Measurements from ENCODE around the gene PTTG1IP. TPM values are rescaled to one million over a fixed set of nuclear protein-coding genes. Genes with fewer than 3 reads are reported as not detected.

PTTG1IP gene
- total and polyA plus RNA-seq, 2 of the 13 experiments (the other 11 are each of a cell fraction or from before 2014, with no cell fraction given) = 161 to 700 TPM

DNA sequence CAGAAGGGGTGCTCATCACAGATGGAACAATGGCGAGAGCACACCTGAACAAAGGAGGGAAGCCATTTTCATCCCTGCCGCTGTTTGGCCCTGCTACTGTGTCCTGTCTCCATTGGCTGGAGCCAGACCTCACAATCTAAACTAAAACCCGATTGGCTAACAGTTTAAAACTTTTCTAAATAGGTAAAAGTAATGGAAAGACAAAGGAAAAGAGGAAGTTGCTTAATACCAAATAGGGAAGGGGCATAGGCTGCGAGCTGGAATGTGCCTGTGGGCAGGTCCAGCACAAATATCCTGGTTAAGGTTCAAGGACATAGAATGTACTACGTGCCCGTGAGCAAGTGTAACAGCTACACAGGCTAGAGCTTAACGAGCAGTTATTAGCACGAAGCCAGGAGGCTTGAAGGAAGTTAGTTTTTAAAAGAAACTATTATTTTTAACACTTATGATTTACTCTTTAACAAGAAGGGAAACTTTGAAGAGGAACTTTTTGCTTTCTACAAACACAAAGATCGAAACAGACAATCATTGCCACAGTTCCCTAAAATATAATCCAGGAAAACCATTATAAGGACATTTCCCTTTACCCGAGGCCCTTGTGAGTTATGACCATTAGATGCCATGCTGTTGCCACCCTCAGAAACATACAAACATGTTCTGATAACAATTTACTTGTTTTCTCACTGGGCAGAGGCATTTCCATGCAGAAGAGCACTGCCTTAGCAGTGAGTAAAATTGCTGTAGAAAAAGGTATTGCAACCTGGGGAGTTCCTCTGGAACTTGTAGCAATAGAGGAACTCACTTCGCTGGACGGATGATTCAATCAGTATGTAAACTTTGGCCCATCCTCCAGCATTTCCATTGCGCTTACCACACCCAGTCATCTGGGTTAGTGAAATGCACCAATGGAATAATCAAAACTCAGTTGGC lies 4.8 kb upstream of the PTTG1IP start (continued):
- TF ChIP-seq ZNF264 (CRISPR knock-in tag; IDR thresholded peaks at IDR 0.05) (no peak), BRD4 (CRISPR knock-in tag; IDR thresholded peaks at IDR 0.05) (peak; percentile 83), TCF12 (IDR thresholded peaks at IDR 0.05) (no peak), TCF12 (CRISPR knock-in tag; IDR thresholded peaks at IDR 0.05) (no peak; the same call in 1 of the 2 replicates), ZBTB7A (CRISPR knock-in tag; IDR thresholded peaks at IDR 0.05) (no peak), ZNF607 (CRISPR knock-in tag; IDR thresholded peaks at IDR 0.05; ENCODE audit: borderline replicate concordance) (no peak), KLF15 (CRISPR knock-in tag; IDR thresholded peaks at IDR 0.05; ENCODE audit: borderline replicate concordance) (no peak), HES4 (CRISPR knock-in tag; IDR thresholded peaks at IDR 0.05; ENCODE audit: borderline replicate concordance) (no peak), U2AF2 (IDR thresholded peaks at IDR 0.05; ENCODE audit: low read depth, low read length) (no peak), FOSL2 (CRISPR knock-in tag; IDR thresholded peaks at IDR 0.05) (peak; percentile 83), KLF9 (CRISPR knock-in tag; IDR thresholded peaks at IDR 0.05; ENCODE audit: low read depth) (no peak), ZNF510 (CRISPR knock-in tag; IDR thresholded peaks at IDR 0.05; ENCODE audit: low read depth) (no peak), ZNF713 (CRISPR knock-in tag; IDR thresholded peaks at IDR 0.05) (no peak), NBN (conservative IDR thresholded peaks at IDR 0.05) (no peak), FOXP1 (IDR thresholded peaks at IDR 0.05) (no peak), FOXP1 (CRISPR knock-in tag; IDR thresholded peaks at IDR 0.05) (0 out of 2 replicates have a peak, but pooled peaks have one; percentile 36), TP53 (CRISPR knock-in tag; conservative IDR thresholded peaks at IDR 0.05) (no peak; the same call in 1 of the 2 replicates), TEAD2 (CRISPR knock-in tag; IDR thresholded peaks at IDR 0.05) (no peak), ZNF225 (CRISPR knock-in tag; IDR thresholded peaks at IDR 0.05) (no peak), HNRNPK (IDR thresholded peaks at IDR 0.05; ENCODE audit: low read depth, low read length, poor library complexity, severe bottlenecking) (no peak), ZBTB3 (CRISPR knock-in tag; IDR thresholded peaks at IDR 0.05; ENCODE audit: borderline replicate concordance, low read depth) (no peak)
- TF ChIP-seq, protein P1, sequence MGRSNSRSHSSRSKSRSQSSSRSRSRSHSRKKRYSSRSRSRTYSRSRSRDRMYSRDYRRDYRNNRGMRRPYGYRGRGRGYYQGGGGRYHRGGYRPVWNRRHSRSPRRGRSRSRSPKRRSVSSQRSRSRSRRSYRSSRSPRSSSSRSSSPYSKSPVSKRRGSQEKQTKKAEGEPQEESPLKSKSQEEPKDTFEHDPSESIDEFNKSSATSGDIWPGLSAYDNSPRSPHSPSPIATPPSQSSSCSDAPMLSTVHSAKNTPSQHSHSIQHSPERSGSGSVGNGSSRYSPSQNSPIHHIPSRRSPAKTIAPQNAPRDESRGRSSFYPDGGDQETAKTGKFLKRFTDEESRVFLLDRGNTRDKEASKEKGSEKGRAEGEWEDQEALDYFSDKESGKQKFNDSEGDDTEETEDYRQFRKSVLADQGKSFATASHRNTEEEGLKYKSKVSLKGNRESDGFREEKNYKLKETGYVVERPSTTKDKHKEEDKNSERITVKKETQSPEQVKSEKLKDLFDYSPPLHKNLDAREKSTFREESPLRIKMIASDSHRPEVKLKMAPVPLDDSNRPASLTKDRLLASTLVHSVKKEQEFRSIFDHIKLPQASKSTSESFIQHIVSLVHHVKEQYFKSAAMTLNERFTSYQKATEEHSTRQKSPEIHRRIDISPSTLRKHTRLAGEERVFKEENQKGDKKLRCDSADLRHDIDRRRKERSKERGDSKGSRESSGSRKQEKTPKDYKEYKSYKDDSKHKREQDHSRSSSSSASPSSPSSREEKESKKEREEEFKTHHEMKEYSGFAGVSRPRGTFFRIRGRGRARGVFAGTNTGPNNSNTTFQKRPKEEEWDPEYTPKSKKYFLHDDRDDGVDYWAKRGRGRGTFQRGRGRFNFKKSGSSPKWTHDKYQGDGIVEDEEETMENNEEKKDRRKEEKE (IDR thresholded peaks at IDR 0.05) = no peak
- TF ChIP-seq, protein P2, sequence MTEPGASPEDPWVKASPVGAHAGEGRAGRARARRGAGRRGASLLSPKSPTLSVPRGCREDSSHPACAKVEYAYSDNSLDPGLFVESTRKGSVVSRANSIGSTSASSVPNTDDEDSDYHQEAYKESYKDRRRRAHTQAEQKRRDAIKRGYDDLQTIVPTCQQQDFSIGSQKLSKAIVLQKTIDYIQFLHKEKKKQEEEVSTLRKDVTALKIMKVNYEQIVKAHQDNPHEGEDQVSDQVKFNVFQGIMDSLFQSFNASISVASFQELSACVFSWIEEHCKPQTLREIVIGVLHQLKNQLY (CRISPR knock-in tag; IDR thresholded peaks at IDR 0.05) = peak; percentile 79
- TF ChIP-seq, protein P3, sequence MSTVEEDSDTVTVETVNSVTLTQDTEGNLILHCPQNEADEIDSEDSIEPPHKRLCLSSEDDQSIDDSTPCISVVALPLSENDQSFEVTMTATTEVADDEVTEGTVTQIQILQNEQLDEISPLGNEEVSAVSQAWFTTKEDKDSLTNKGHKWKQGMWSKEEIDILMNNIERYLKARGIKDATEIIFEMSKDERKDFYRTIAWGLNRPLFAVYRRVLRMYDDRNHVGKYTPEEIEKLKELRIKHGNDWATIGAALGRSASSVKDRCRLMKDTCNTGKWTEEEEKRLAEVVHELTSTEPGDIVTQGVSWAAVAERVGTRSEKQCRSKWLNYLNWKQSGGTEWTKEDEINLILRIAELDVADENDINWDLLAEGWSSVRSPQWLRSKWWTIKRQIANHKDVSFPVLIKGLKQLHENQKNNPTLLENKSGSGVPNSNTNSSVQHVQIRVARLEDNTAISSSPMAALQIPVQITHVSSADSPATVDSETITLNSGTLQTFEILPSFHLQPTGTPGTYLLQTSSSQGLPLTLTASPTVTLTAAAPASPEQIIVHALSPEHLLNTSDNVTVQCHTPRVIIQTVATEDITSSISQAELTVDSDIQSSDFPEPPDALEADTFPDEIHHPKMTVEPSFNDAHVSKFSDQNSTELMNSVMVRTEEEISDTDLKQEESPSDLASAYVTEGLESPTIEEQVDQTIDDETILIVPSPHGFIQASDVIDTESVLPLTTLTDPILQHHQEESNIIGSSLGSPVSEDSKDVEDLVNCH (CRISPR knock-in tag; IDR thresholded peaks at IDR 0.05) = no peak

All from HepG2 (cell line).